ENCODE measurements around the gene ZNF350. TPM values are rescaled to one million over a fixed set of nuclear protein-coding genes. Genes with fewer than 3 reads are reported as not detected.

The ZNF350 gene
- total and polyA plus RNA-seq, 2 donors (not counting 1 experiment from before 2014, with no cell fraction given) = 6.0 to 50.2 TPM

- ATAC-seq (ENCODE audit: low read depth) (no peak), DNase-seq (no peak)
- H3K4me3 ChIP-seq (ENCODE audit: control extremely low read depth in 1 of 5, extremely low read depth in 1 of 5, insufficient read depth in 1 of 5, low read depth in 2 of 5, low read length in 4 of 5) = no peak overlapping the region
- WGBS (ENCODE audit: insufficient coverage) = no CpG with 5 or more reads among the region's 5 CpGs
- no peak overlapping the region for H3K9ac ChIP-seq (ENCODE audit: low read length)
- ChIA-PET CTCF (no interaction called here), POLR2A (no interaction called here)
- no peaks in the 10 kb centered on the region for H4K20me1 ChIP-seq (ENCODE audit: control insufficient read depth, insufficient read depth, low read length, poor library complexity, severe bottlenecking)
- H3K9me3 ChIP-seq (ENCODE audit: control extremely low read depth in 1 of 3, control insufficient read depth in 2 of 3, insufficient read depth in 1 of 3, low read length in 2 of 3) = peaks cover 24 to 80% (median 48%) of the 10 kb centered on the region in 3 donors
- H3K4me1 ChIP-seq (ENCODE audit: control insufficient read depth in 2 of 2, insufficient read depth in 2 of 2, low read length in 2 of 2) = no peaks in the 10 kb centered on the region
- H3K4me2 ChIP-seq (replicated peaks; ENCODE audit: low read depth, low read length, poor library complexity, severe bottlenecking) = no peak overlapping the region
- TF ChIP-seq CTCF (IDR thresholded peaks at IDR 0.05) (no peak), EZH2 (IDR thresholded peaks at IDR 0.05; ENCODE audit: borderline replicate concordance, insufficient read depth, low read depth, low read length, poor library complexity, severe bottlenecking) (no peak)
- H2AFZ ChIP-seq (ENCODE audit: insufficient read depth, low read depth, low read length, poor library complexity, severe bottlenecking) = no peak overlapping the region
- intact Hi-C loops (cut with micrococcal nuclease) = no loop called here
- H3K27ac ChIP-seq (ENCODE audit: low read length in 2 of 2) = no peak overlapping the region
- no peaks in the 10 kb centered on the region for H3K36me3 ChIP-seq (replicated peaks in 1 of 2; ENCODE audit: control extremely low read depth in 1 of 2, control insufficient read depth in 1 of 2, extremely low read depth in 1 of 2, insufficient read depth in 2 of 2, low read length in 1 of 2)
- Mint-ChIP-seq H3K4me3 (no peak overlapping the region), H3K27me3 (no peaks in the 10 kb centered on the region), H3K4me1 (peaks cover 2% of the 10 kb centered on the region), H3K9me3 (ENCODE audit: insufficient read depth) (peaks cover 39% of the 10 kb centered on the region), H3K27ac (no peak overlapping the region)
- no peaks in the 10 kb centered on the region for H3K27me3 ChIP-seq (replicated peaks in 1 of 4; ENCODE audit: control extremely low read depth in 1 of 4, control insufficient read depth in 3 of 4, insufficient read depth in 4 of 4, low read length in 3 of 4)
- no peaks in the 10 kb centered on the region for H3K79me2 ChIP-seq (ENCODE audit: control insufficient read depth, insufficient read depth, low read length)
Measured at GRCh38 chr19:51915324-51915867, 71.2 kb downstream of the ZNF350 start.

Other genes with a start within 250 kb of the ZNF350 start
- 0.17 TPM in 1 of 2 replicates, not detected in the other for gene FPR1, start 235.0 kb downstream of the ZNF350 start, total RNA-seq
- gene FPR1, start 235.0 kb downstream of the ZNF350 start, polyA plus RNA-seq = 0.78 and 1.1 TPM in 2 replicates
- gene FPR2, start 225.7 kb downstream of the ZNF350 start, total RNA-seq = not detected in 2 replicates
- 0.04 TPM in 1 of 2 replicates, not detected in the other for gene FPR2, start 225.7 kb downstream of the ZNF350 start, polyA plus RNA-seq
- gene FPR3, start 191.7 kb downstream of the ZNF350 start, total RNA-seq = 0.44 and 0.51 TPM in 2 replicates
- not detected in 2 replicates for gene FPR3, start 191.7 kb downstream of the ZNF350 start, polyA plus RNA-seq
- gene ZNF577, start 98.9 kb downstream of the ZNF350 start, total RNA-seq = 26.0 and 27.9 TPM in 2 replicates
- 12.8 and 15.9 TPM in 2 replicates for gene ZNF577, start 98.9 kb downstream of the ZNF350 start, polyA plus RNA-seq
- 35.7 and 36.3 TPM in 2 replicates for gene ZNF649, start 81.8 kb downstream of the ZNF350 start, total RNA-seq
- gene ZNF649, start 81.8 kb downstream of the ZNF350 start, polyA plus RNA-seq = 3.8 and 4.1 TPM in 2 replicates
- gene ZNF613, start 59.4 kb downstream of the ZNF350 start, total RNA-seq = 7.0 and 11.2 TPM in 2 replicates
- 0.91 and 3.0 TPM in 2 replicates for gene ZNF613, start 59.4 kb downstream of the ZNF350 start, polyA plus RNA-seq
- gene ZNF615, start 21.4 kb upstream of the ZNF350 start, total RNA-seq = 16.8 and 24.5 TPM in 2 replicates
- gene ZNF615, start 21.4 kb upstream of the ZNF350 start, polyA plus RNA-seq = 5.0 and 6.2 TPM in 2 replicates
- gene ZNF614, start 41.5 kb upstream of the ZNF350 start, total RNA-seq = 12.3 and 14.3 TPM in 2 replicates
- 3.5 and 6.5 TPM in 2 replicates for gene ZNF614, start 41.5 kb upstream of the ZNF350 start, polyA plus RNA-seq
- gene ZNF432, start 62.0 kb upstream of the ZNF350 start, total RNA-seq = 25.0 and 28.7 TPM in 2 replicates
- 5.1 and 9.6 TPM in 2 replicates for gene ZNF432, start 62.0 kb upstream of the ZNF350 start, polyA plus RNA-seq
- 50.8 and 54.5 TPM in 2 replicates for gene ZNF841, start 108.9 kb upstream of the ZNF350 start, total RNA-seq
- gene ZNF841, start 108.9 kb upstream of the ZNF350 start, polyA plus RNA-seq = 7.4 and 13.4 TPM in 2 replicates
- gene ZNF616, start 153.1 kb upstream of the ZNF350 start, total RNA-seq = 13.8 and 14.2 TPM in 2 replicates
- gene ZNF616, start 153.1 kb upstream of the ZNF350 start, polyA plus RNA-seq = 1.2 and 1.4 TPM in 2 replicates
- 42.0 and 46.4 TPM in 2 replicates for gene ZNF836, start 184.8 kb upstream of the ZNF350 start, total RNA-seq
- 8.1 and 9.1 TPM in 2 replicates for gene ZNF836, start 184.8 kb upstream of the ZNF350 start, polyA plus RNA-seq
- 202 and 227 TPM in 2 replicates for gene PPP2R1A, start 203.2 kb upstream of the ZNF350 start, total RNA-seq
- 77.8 and 108 TPM in 2 replicates for gene PPP2R1A, start 203.2 kb upstream of the ZNF350 start, polyA plus RNA-seq